A204.1 (cell line): ENCODE measurements around the gene MRTO4.
"Not testable (repeated sequence)": the region's sequence is repeated elsewhere in the genome, so short reads cannot be mapped to it uniquely, and the experiment has no call there.

Source experiments
- FAIRE-seq: peaks from 2 replicates; lab custom pipeline; 2012; peaks lifted over from hg19 to GRCh38; lab: Jason Lieb, UNC

Gene MRTO4

GRCh38 chr1:19273106-19273843 lies 21.7 kb downstream of the MRTO4 start:
- FAIRE-seq = no peak

GRCh38 chr1:19273844-19274531 lies 22.4 kb downstream of the MRTO4 start:
- not testable (repeated sequence) for FAIRE-seq

GRCh38 chr1:19274636-19275035 lies 23.0 kb downstream of the MRTO4 start:
- no peak for FAIRE-seq

GRCh38 chr1:19283891-19284290 lies 32.3 kb downstream of the MRTO4 start:
- no peak for FAIRE-seq

GRCh38 chr1:19284881-19285280 lies 33.3 kb downstream of the MRTO4 start:
- no peak for FAIRE-seq

GRCh38 chr1:19285366-19285765 lies 33.8 kb downstream of the MRTO4 start:
- not testable (repeated sequence) for FAIRE-seq

GRCh38 chr1:19285807-19286206 lies 34.2 kb downstream of the MRTO4 start:
- FAIRE-seq = not testable (repeated sequence)

GRCh38 chr1:19287436-19288185 lies 36.0 kb downstream of the MRTO4 start:
- no peak for FAIRE-seq

GRCh38 chr1:19288324-19289241 lies 37.0 kb downstream of the MRTO4 start, which contains the start of gene AKR7A3:
AKR7A3 (minus strand) TSS chr1:19288770; CDS start chr1:19288709, 61 bp downstream.
- not testable (repeated sequence) for FAIRE-seq

GRCh38 chr1:19289244-19289643 lies 37.6 kb downstream of the MRTO4 start:
- FAIRE-seq = no peak

- no peak for FAIRE-seq
Measured at GRCh38 chr1:19294638-19295037, 43.0 kb downstream of the MRTO4 start.

GRCh38 chr1:19300211-19300610 lies 48.6 kb downstream of the MRTO4 start:
- no peak for FAIRE-seq

GRCh38 chr1:19304081-19304480 lies 52.5 kb downstream of the MRTO4 start:
- not testable (repeated sequence) for FAIRE-seq

GRCh38 chr1:19305880-19306279 lies 54.3 kb downstream of the MRTO4 start:
- FAIRE-seq = no peak

GRCh38 chr1:19306941-19307340 lies 55.3 kb downstream of the MRTO4 start:
- FAIRE-seq = no peak

- FAIRE-seq = no peak
Measured at GRCh38 chr1:19307794-19308508, 56.3 kb downstream of the MRTO4 start.

- FAIRE-seq = no peak
Measured at GRCh38 chr1:19308509-19308907, 56.9 kb downstream of the MRTO4 start.

- FAIRE-seq = no peak
Measured at GRCh38 chr1:19309123-19309813, 57.7 kb downstream of the MRTO4 start.
